HG03571 (cell line): ENCODE measurements around the gene FZD10.

ENCODE experiments used
- ATAC-seq: cut with Tn5 transposase; IDR thresholded peaks from one replicate; pipeline ENCODE4 v1.9.1; 2021; ENCODE audit not compliant: unreplicated experiment

The FZD10 gene

DNA sequence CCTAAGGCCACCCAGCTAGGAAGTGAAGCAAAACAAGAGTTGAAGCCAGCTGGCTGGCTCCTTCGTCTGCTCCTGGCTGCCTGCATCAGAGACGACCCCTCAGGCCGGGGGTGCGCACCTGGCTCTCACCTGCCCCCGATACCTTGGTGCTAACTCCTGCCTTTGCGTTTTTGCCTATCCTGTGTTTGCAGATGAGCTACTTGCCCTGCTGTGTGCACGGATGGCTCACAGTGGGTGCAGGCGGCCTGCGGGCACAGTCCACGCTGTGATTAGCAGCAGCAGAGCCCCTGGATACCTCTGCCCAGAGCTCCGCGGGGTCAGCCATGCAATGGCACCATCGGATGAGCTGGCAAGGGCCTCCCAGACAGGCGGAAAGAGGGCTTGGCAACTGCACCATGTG, 31.2 kb upstream of the FZD10 start:
- no peak for ATAC-seq

DNA sequence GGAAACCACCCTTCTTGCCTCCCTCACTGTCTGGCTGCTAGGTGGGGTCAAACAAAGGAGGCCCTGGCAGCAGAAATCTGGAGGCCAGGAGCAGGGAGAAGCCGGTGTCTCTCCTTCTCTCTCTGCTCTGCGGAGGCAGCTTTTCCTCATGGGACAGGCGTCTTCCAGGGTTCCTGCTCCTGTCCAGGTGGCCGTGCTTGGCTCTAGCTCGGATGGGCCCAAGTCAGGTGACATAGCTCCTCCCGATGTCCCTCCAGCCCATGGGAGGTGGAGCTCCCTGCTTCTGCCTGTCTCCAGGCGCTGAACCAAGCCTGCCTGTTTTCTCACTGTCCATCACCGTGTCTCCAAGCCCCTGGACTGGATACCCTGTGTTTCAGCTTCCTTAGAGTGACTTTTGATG, 30.5 kb upstream of the FZD10 start:
- no peak for ATAC-seq

DNA sequence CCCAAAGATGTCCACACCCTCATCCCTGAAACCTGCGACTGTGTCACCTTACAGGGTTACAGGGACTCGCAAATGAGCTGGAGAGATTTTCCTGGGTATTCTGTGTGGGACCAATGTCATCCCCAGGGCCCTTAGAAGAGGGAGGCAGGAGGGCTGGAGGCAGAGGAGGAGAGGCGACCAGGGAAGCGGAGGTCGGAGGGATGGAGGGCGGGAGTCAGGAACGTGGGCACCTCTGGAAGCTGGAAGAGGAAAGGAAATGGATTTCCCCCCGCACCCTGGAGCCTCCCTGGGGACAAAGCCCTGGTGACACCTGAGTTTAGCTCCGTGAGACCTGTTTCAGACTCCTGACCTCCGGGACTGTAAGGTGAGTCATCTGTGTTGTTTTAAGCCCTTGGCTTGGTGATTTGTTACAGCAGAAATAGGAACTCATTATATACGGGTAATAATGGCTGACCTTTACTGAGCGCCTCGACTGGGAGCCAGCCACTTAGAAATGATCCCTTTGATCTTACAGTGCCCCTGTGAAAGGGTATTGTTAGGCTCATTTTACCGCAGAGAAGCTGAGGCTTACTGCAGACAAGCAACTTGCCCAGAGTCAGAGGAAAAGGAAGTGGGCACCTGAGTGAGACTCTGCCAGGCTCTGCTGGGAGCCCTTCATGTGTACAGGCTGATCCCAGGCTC, 29.3 kb upstream of the FZD10 start:
- ATAC-seq, result no peak

DNA sequence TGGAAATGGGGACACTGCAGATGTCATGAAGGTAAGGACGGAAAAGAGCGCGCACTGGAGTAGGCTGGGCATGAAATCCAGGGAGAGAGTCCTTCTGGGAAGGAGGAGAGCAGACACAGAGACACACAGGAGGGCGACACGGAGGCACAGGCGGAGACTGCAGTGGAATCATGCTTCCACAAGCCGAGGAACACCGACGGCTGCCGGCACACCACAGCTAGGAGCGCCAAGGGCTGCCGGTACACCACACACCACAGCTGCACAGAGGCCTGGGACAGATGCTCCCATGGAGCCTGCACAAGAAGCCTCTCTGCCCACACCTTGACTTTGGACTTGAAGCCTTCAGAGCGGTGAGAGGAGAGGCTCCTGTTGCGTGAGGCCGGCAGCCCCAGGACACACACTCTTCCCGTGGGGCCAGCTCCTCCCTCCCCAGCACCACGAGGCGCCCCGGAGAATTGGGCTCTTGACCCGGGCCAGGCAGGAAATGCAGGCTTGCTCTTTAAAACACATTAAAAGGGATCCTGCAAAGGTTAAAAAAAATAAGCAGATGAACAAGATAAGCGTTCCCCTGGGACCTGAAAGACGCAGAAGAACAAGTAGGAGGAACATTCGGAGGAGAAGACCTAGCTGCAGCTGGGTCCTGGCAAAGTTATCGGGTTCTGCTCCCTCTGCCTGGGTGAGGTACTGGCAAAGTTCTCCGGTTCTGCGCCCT, 28.3 kb upstream of the FZD10 start:
- no peak for ATAC-seq

DNA sequence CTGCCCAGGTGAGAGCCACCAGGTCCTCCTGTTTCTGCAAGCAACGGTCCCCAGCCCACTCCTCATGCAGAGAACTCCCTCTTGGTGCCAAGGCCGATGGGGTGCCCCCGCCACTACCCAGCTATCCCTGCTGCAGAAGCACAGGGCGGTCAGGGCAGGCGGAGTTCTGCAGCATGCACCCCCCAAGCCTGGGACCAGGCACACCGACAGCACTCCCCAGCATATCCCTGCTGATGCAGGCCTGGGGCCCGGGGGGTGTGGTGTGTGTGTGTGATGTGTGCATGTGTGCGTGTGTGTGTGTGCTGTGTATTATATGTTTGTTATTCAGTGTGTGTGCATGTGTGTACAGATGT, 27.7 kb upstream of the FZD10 start:
- no peak for ATAC-seq

DNA sequence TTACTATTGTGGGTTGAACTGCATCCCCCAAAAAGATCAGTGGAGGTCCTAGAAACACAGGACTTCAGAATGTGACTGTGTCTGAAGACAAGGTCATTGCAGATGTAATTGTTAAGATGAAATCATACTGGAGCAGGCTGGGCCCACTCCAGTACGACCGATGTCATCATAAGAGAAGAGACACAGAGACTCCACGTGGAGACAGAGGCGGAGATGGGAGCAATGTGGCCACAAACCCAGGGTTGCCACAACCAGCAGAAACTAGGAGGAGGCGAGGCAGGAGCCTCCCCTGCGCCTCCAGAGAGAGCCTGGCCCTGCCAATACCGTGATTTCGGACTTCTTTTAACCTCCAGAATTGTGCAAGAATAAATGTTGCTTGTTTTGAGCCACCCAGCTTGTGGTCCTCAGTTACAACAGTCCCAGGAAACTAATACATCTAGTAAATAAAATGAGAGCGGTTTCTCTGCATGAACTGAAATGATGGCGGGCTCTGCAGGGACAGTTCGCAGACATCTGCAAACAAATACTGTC, 25.7 kb upstream of the FZD10 start:
- no peak for ATAC-seq

DNA sequence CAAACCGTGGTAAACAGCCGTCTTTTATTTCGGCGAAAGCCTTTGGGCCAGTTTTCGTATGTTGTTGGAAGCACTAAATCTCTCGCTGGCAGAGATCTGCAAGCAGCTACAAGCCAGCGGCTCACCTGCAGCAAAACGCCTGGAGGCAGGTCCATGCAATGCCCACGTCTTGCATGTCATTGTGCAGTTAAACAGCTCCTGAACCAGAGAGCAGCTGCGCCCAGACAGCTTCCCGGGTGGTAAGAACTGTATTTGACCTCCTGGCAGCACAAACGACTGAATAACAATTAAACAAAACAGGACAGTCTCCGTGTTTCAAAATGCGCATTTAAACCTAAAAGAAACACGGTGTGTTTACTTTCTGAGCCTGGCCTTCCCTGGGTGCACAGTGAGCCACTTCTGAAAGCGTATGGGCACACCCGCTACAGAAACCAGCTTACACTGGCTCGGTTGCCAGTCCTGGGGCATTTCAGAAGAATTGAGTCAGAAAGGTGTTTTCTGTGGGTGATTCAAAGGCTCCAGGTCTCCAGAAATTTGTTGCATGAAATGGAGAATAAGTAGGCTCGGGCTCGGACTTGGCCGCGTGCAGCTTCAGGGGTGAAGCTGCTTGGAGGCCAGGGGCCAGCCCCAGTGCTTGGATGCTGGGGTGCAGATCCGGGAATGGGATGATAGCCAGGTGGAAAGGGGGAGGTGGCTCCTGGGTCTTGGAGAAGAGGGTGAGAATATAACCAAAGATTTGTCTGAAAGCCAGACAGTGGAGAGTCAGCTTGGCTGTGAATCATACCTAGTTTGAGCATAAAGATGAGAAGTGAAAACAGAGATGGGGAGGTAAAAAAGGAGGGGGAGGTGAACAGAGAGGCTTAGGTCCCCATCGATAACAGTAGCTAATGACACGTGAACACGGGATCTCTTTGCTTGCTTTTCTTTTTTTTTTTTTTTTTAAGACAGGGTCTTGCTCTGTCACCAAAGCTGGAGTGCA, 24.9 kb upstream of the FZD10 start:
- no peak for ATAC-seq

DNA sequence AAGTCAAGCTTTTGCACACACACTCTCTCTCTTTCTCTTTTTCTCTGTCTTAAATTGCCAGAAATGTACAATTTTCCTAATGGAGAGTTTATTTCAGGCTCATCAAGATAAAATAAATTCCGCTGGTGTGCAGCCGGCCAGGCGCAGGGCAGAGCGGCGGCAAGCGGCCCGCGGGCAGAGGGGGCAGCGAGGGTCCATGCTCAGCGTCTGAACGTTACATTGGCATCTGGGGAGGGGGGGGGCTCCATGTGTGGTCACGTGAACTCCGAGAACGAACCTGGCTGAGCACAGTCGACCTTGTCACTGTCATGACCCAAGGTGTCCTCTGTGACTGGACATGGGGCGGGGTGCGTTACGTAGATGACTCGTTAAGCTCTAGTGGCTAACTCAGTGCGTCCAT, 23.8 kb upstream of the FZD10 start:
- ATAC-seq, result no peak

DNA sequence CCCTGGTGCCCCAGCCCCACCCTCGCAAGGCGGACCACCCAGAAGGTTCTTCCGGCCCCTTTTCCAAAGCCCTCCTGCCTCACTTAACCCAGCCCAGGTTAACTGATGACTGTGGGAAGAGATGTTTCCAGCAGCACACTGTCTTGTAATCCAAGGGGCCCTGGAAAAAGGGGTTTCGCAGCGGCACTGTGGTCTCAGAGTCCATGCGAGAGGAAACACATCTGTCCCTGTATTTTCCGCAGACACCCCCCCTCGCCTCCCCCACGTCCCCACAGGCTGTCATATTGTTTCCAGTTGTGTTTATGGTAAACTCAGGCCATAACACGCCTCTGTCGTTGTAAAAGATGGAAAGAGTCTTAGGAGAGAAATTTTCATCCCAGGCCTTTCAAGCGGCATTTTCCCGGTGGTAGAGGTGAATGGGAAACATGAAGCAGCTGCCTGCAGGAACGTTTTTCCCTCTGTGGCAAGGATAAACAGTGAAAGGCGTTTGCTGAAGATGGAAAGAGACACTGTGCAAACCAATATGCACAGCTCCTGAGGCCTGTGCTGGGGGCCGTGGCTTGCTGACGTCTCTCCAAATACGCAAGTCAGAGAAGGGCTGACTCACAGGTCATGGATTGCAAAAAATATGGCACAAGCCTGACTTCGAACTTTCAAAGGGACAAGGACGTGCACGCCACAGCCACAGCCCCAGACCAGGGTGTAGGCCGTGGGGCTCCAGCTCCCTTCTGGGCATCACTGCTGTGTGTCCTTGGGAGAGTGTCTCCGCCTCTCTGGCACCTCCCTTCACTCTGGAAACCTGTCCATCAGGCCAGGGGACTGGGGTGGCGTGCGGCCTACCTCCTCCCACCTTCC, 22.5 kb upstream of the FZD10 start:
- ATAC-seq, result no peak

DNA sequence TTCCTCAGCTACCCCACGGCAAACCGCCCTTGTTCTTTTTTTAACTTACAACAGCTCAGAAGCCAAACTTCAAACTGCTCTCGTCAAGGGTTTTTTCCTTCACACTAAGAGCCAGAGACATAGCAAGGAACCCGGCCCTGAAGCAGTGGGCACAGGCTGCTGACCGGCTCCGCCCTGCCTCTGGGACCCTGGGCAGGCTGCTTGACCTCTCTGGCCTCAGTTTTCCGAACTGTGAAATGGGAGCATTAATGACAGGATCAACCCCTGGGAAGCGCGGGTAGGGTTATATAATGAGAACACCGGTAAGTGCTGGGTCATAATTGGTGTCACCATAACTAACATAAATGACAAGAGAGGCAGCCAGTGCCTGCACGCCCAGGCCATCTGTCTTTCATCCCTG, 21.2 kb upstream of the FZD10 start:
- no peak for ATAC-seq

DNA sequence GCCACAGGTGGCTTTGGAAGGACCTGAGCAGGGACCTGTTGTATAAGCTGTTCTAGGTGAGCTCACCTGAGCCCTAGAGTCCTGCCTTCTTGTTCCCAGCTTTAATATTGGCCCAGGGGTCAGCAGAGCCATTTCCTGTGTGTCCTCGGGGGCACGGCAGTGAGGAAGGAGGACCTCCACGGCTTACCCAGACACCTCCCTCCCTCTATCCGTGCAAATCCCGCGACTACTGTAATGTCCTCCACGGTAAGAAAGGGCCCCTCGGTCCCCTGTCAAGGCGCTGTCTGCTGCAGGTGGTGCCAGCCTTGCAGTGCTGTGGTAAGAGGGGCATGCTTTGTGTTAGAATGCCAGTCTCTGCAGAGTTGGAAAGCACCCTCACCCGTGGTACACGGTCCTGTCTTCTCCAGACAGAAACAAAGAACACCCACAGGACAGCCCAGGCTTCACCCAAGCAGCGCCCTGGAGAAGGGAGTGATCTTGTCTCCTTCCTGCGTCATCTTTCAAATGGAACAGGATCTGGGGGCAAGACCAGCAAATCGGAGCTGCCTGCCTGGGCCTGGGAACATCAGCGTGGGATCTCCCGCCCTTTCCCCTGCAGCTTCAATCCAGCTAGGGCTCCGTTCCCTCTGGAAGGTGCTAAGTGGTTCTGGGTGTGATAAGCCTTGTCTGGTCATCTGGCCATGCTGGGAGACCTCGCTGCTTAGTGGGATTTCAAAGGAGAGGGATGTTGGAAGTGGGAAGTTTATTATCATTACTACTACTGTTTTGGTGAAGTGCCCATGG, 20.2 kb upstream of the FZD10 start:
- ATAC-seq, result no peak

DNA sequence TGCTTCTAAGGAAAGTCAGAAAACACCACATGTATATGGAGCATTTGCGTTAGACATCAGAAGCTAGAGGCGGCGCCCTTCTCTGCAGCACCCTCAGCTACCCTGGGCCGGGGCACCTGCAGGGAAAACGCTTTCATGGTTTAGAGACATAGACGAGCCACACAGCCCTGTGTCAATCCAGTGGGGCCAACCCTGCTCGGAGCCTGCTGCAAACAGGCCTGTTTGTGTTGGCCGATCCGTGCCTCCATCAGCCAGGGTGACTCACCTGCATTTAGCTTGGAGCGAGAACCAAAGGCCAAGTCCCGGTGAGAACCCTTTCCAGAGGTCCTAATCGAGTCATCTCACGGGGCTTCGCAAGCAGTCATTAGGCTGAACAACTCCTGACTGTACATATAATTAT, 19.5 kb upstream of the FZD10 start:
- no peak for ATAC-seq

DNA sequence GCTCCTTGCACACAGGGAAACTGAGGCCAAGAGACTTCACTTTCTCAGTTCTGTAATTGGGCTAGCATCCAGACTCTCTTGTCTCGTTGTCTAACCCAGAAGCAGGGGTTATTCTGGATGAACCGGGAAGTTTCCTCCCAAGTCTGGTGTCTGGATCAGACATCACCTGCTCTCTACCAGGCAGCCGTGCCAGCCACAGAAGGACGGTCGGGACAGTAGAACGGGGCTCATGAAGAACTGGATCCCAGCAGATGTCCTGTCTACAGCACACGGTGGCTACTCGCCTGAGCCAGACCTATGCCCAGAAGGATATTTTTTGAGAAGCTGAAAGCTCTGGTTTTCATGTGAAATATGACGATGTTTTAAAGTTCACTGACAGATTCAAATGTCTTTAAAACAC, 19.1 kb upstream of the FZD10 start:
- ATAC-seq, result no peak

DNA sequence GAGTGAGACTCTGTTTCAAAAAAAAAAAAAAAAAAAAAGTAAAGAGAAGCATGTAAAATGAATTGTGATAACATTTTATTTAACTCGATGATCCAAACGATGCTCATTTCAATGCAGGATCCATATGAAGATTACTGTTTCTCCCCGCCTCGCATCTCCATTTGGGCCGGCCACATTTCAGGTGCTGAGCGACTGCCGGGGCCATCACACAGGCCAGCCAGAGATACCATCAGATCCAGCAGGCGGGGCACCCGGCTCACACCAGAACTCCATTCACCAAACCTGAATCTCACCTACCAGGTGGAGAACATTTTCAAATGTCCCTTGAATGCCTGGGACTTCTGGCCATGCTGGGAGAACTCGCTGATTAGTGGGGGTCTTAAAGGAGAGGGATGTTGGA, 18.0 kb upstream of the FZD10 start:
- ATAC-seq, result no peak

DNA sequence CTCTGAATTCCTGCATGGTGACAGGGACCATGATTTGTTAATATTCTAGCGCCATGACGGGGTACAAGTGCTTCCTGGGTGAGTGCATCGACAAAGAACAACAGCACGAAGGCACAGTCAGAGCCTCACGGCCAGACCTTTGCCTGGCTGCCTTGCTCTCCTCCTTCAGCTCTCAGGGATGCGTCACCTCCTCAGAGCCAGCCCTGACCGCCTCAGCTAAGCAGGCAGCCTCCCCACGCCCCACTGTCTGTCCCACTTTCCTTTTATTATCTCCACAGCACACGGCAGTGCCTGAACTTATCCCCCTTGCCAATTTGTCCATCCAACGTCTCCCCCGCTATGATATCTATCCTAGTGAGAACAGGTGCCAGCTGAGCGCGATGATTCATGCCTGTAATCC, 16.5 kb upstream of the FZD10 start:
- ATAC-seq, result no peak

DNA sequence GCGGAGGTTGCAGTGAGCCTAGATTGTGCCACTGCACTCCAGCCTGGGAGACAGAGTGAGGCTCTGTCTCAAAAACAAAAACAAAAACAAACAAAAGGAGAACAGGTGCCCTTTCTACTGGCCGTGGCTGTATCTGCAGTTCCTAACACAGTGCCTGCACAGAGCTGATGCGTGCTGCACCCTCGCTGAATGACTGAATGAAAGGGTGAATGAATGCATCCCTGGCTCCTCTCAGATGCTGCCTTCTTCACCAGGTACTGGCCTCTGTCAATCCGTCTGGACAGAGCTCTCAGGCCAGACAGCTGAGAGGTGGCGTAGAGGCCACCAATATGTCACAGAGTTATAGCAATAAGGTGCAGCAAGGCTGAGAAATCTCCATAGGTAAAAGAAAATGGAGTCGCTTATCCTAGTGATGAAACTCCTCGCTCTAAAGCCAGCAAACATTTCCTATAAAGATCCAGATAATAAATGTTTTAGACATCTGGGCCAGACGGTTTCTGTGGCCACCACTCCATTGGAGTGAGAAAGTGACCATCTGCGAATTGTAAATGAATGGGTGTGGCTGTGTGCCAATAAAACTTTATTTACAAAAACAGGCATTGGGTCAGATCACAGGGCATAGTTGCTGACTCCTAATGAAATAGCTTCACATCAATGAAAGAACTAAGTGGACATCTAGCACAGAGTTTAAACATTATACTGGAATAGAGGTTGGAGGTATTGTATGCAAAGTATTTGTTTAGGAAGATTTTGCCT, 15.9 kb upstream of the FZD10 start:
- no peak for ATAC-seq

DNA sequence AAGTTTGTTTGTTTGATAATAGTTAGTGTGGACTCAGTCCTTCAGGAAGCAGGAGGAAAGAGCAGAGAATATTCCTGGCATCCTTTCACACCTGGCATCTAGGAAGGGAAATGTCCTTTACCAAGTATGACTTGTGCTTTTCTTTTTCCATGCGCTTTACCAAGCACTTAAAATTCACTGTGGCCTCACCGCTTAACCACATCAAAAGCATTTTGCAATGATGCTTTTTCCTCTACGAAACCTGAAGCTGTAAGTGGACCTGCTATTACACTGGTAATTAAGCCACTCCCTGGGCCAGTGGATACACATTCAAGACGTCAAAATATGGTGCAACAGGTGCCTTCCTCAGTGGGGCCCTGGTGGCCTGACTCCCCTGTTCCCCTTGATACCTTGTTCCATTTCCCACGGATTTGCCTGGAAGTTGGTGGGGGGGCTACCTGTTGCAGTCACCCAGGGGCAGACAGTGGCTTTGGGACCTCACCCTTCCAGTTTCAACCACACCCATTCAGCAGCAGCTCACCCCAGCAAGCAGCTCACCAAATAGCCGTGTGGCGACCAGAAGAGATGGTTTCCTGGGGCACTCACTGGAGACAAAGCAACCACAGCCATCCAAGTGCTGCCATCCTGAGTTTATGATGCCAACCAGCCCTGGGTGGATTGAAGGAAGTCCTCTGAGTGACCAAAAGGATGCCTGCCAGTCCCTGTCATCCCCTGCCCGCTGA, 14.2 kb upstream of the FZD10 start:
- no peak for ATAC-seq

DNA sequence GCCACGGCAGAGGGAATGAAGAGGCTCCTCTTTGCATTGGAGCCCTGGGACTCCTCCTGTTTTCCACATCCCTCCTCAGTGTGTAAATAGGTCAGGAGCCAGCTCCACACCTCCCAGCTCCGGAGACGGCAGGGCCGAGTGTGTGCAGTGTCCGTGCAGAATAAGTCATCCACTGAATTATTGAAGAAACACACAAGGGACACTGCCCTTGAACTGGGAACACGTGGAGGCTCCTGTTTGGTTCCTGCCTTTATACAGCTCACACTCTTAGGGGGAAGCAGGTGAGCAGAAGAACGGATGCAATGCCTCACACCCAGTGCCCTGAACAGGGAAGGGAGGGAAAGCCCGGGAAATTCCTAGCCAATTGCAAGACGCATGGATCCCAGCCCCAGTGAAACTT, 10.4 kb upstream of the FZD10 start:
- ATAC-seq, result no peak

DNA sequence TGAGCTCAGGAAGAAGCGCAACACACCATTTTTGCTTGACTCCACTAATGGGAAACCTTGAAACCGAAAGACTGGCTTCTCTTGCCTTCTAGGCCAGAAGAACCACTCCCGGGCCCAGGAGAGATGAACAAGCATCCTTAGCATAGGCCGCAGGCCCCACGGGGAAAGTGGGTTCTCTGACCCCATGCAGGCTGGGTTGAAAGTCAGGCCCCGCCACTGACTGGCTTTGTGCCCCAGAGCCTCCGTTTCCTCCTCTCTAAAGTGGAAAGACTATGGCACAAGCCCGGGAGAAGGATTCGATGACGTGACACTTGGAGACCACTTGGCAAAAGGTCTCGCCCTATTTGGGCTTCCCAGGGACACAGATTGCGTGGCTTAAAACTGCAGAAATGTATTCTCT, 9.9 kb upstream of the FZD10 start:
- no peak for ATAC-seq
